ENCODE data around the gene EPB41L1.

- TF ChIP-seq, protein P1, sequence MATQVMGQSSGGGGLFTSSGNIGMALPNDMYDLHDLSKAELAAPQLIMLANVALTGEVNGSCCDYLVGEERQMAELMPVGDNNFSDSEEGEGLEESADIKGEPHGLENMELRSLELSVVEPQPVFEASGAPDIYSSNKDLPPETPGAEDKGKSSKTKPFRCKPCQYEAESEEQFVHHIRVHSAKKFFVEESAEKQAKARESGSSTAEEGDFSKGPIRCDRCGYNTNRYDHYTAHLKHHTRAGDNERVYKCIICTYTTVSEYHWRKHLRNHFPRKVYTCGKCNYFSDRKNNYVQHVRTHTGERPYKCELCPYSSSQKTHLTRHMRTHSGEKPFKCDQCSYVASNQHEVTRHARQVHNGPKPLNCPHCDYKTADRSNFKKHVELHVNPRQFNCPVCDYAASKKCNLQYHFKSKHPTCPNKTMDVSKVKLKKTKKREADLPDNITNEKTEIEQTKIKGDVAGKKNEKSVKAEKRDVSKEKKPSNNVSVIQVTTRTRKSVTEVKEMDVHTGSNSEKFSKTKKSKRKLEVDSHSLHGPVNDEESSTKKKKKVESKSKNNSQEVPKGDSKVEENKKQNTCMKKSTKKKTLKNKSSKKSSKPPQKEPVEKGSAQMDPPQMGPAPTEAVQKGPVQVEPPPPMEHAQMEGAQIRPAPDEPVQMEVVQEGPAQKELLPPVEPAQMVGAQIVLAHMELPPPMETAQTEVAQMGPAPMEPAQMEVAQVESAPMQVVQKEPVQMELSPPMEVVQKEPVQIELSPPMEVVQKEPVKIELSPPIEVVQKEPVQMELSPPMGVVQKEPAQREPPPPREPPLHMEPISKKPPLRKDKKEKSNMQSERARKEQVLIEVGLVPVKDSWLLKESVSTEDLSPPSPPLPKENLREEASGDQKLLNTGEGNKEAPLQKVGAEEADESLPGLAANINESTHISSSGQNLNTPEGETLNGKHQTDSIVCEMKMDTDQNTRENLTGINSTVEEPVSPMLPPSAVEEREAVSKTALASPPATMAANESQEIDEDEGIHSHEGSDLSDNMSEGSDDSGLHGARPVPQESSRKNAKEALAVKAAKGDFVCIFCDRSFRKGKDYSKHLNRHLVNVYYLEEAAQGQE (IDR thresholded peaks at IDR 0.05; ENCODE audit: low read depth), result no peak
- TF ChIP-seq, protein P2, sequence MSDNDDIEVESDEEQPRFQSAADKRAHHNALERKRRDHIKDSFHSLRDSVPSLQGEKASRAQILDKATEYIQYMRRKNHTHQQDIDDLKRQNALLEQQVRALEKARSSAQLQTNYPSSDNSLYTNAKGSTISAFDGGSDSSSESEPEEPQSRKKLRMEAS (IDR thresholded peaks at IDR 0.05), result no peak
- no peak for TF ChIP-seq CREB1 (IDR thresholded peaks at IDR 0.05; ENCODE audit: low read depth)
- TF ChIP-seq CEBPB (IDR thresholded peaks at IDR 0.05), result no peak
- TF ChIP-seq, protein P3, sequence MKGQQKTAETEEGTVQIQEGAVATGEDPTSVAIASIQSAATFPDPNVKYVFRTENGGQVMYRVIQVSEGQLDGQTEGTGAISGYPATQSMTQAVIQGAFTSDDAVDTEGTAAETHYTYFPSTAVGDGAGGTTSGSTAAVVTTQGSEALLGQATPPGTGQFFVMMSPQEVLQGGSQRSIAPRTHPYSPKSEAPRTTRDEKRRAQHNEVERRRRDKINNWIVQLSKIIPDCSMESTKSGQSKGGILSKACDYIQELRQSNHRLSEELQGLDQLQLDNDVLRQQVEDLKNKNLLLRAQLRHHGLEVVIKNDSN (IDR thresholded peaks at IDR 0.05), result no peak
- no peak for TF ChIP-seq TEAD4 (IDR thresholded peaks at IDR 0.05)
- no peak for TF ChIP-seq YY1 (IDR thresholded peaks at IDR 0.05; ENCODE audit: low read depth)
- no peak for TF ChIP-seq EP300 (IDR thresholded peaks at IDR 0.05; ENCODE audit: borderline replicate concordance)
- TF ChIP-seq ZBTB7A (IDR thresholded peaks at IDR 0.05; ENCODE audit: low read depth), result no peak
- no peak for TF ChIP-seq RAD21 (IDR thresholded peaks at IDR 0.05; ENCODE audit: low read depth)
- TF ChIP-seq EGR1 (IDR thresholded peaks at IDR 0.05), result no peak
- TF ChIP-seq TAF1 (IDR thresholded peaks at IDR 0.05; ENCODE audit: low read depth), result no peak
- no peak for TF ChIP-seq TCF12 (IDR thresholded peaks at IDR 0.05; ENCODE audit: low read depth)
These were observed 89.2 kb downstream of the EPB41L1 start for GRCh38 chr20:36243726-36244125.

Data from Ishikawa (cell line).